Measurements from ENCODE around the gene CAVIN3.

GRCh38 chr11:6271598-6271997 is 48.7 kb downstream of the CAVIN3 start:
- TF ChIP-seq, protein P1, sequence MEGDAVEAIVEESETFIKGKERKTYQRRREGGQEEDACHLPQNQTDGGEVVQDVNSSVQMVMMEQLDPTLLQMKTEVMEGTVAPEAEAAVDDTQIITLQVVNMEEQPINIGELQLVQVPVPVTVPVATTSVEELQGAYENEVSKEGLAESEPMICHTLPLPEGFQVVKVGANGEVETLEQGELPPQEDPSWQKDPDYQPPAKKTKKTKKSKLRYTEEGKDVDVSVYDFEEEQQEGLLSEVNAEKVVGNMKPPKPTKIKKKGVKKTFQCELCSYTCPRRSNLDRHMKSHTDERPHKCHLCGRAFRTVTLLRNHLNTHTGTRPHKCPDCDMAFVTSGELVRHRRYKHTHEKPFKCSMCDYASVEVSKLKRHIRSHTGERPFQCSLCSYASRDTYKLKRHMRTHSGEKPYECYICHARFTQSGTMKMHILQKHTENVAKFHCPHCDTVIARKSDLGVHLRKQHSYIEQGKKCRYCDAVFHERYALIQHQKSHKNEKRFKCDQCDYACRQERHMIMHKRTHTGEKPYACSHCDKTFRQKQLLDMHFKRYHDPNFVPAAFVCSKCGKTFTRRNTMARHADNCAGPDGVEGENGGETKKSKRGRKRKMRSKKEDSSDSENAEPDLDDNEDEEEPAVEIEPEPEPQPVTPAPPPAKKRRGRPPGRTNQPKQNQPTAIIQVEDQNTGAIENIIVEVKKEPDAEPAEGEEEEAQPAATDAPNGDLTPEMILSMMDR (IDR thresholded peaks at IDR 0.05): no peak
- no peak for TF ChIP-seq NFE2L1 (CRISPR knock-in tag; IDR thresholded peaks at IDR 0.05)
- no peak for TF ChIP-seq NR3C1 (CRISPR knock-in tag; conservative IDR thresholded peaks at IDR 0.05; ENCODE audit: low read depth)
- no peak for TF ChIP-seq RELA (CRISPR knock-in tag; IDR thresholded peaks at IDR 0.05; ENCODE audit: borderline replicate concordance)
- no peak for TF ChIP-seq ZNF121 (CRISPR knock-in tag; IDR thresholded peaks at IDR 0.05)
- no peak for TF ChIP-seq ZMAT4 (CRISPR knock-in tag; IDR thresholded peaks at IDR 0.05)
- TF ChIP-seq GABPB1 (CRISPR knock-in tag; IDR thresholded peaks at IDR 0.05): no peak
- TF ChIP-seq TEAD4 (CRISPR knock-in tag; IDR thresholded peaks at IDR 0.05): no peak
- TF ChIP-seq ATF3 (CRISPR knock-in tag; conservative IDR thresholded peaks at IDR 0.05): no peak
- TF ChIP-seq USF2 (CRISPR knock-in tag; IDR thresholded peaks at IDR 0.05): no peak
- no peak for TF ChIP-seq KAT7 (CRISPR knock-in tag; IDR thresholded peaks at IDR 0.05; ENCODE audit: borderline replicate concordance)
- TF ChIP-seq NR2C2 (CRISPR knock-in tag; IDR thresholded peaks at IDR 0.05): no peak
- no peak for TF ChIP-seq CREB1 (CRISPR knock-in tag; IDR thresholded peaks at IDR 0.05)

All from WTC11 (cell line).